PC-9 (cell line): ENCODE results near the gene PDLIM7. TPM values are rescaled to one million over a fixed set of nuclear protein-coding genes. Genes with fewer than 3 reads are reported as not detected.

Source experiments
- BruUV-seq: library from RNA; stranded (reverse); fragments of 400-500 nt; replicated peaks from 2 replicates; lab custom pipeline; 2021; lab: Mats Ljungman, UMichigan
- CTCF ChIA-PET: fragments of 300-600 bp; sonication (Branson Sonifier 250); formaldehyde crosslinking; loops from one replicate; lab custom pipeline; 2022; ENCODE audit warnings: antibody characterized with exemption; lab: Charles Lee
- POLR2A ChIA-PET: fragments of 300-600 bp; sonication (Branson Sonifier 250); formaldehyde crosslinking; loops from one replicate; lab custom pipeline; 2022; ENCODE audit warnings: antibody characterized with exemption; ENCODE audit not compliant: unreplicated experiment; lab: Charles Lee
- DNase-seq, 2 experiments: peaks; one replicate each; pipeline versions ENCODE4 v3.0.0 to v3.0.0-alpha.2; 2015 to 2022; ENCODE audit warnings: mixed read lengths in 1 of 2
- H2AFZ ChIP-seq: fragments of 200-600 bp; sonication (generic); 2 replicates; pipeline ENCODE4 v1.8.1; 2017; ENCODE audit warnings: antibody characterized with exemption
- H3F3A ChIP-seq: fragments of 200-600 bp; sonication (generic); 2 replicates; pipeline ENCODE4 v1.8.1; 2017; ENCODE audit warnings: antibody characterized with exemption, mild to moderate bottlenecking, low read depth; ENCODE audit not compliant: insufficient read depth
- H3K27ac ChIP-seq: fragments of 200-600 bp; sonication (generic); 2 replicates; pipeline ENCODE4 v1.6.1; 2016; ENCODE audit warnings: mixed run types
- H3K27me3 ChIP-seq: fragments of 200-600 bp; sonication (generic); 2 replicates; pipeline ENCODE4 v1.6.1; 2016; ENCODE audit warnings: low read depth, mixed run types; ENCODE audit not compliant: insufficient read depth
- H3K36me3 ChIP-seq: fragments of 200-600 bp; sonication (generic); 2 replicates; pipeline ENCODE4 v1.6.1; 2016; ENCODE audit warnings: low read depth, mixed run types
- H3K4me1 ChIP-seq: fragments of 200-600 bp; sonication (generic); replicated peaks from 2 replicates; pipeline ENCODE4 v1.6.1; 2016; ENCODE audit warnings: mixed run types; ENCODE audit not compliant: insufficient read depth
- H3K4me2 ChIP-seq: fragments of 200-600 bp; sonication (generic); 2 replicates; pipeline ENCODE4 v1.6.1; 2017; ENCODE audit warnings: mixed run types
- H3K4me3 ChIP-seq: fragments of 200-600 bp; sonication (generic); 2 replicates; pipeline ENCODE4 v1.6.1; 2016; ENCODE audit warnings: mixed run types
- H3K79me2 ChIP-seq: fragments of 200-600 bp; sonication (generic); 2 replicates; pipeline ENCODE4 v1.6.1; 2017; ENCODE audit warnings: low read depth, mixed run types
- H3K9me2 ChIP-seq: fragments of 200-600 bp; sonication (generic); 2 replicates; pipeline ENCODE4 v1.8.1; 2017; ENCODE audit warnings: mild to moderate bottlenecking; ENCODE audit not compliant: insufficient read depth
- H3K9me3 ChIP-seq: fragments of 200-600 bp; sonication (generic); 2 replicates; pipeline ENCODE4 v1.8.1; 2016; ENCODE audit warnings: low read depth; ENCODE audit not compliant: insufficient read depth
- H4K20me1 ChIP-seq: fragments of 200-600 bp; sonication (generic); 2 replicates; pipeline ENCODE4 v1.8.1; 2017; ENCODE audit not compliant: insufficient read depth
- EZH2 ChIP-seq: fragments of 200-600 bp; sonication (generic); IDR thresholded peaks from 2 replicates; pipeline ENCODE4 v1.8.0; 2017; ENCODE audit warnings: antibody characterized with exemption, low read depth
- intact Hi-C: fragments of 100-400 bp; cut with micrococcal nuclease; formaldehyde crosslinking; loops from one replicate; pipeline ENCODE4 v1.10.0; 2022; ENCODE audit not compliant: unreplicated experiment
- total RNA-seq: library from RNA; stranded (reverse); gene quantifications from 2 replicates; pipeline ENCODE4 v1.2.3, GENCODE V29; 2021
- TF ChIP-seq, protein P1 (sequence below): fragments of 200-600 bp; sonication (generic); conservative IDR thresholded peaks from 2 replicates; pipeline ENCODE4 v1.6.1; 2017; ENCODE audit warnings: mixed run types, antibody characterized with exemption, mild to moderate bottlenecking, moderate library complexity

The PDLIM7 gene
- total RNA-seq, 1 experiment from 2014 or later, result 167 TPM

DNA sequence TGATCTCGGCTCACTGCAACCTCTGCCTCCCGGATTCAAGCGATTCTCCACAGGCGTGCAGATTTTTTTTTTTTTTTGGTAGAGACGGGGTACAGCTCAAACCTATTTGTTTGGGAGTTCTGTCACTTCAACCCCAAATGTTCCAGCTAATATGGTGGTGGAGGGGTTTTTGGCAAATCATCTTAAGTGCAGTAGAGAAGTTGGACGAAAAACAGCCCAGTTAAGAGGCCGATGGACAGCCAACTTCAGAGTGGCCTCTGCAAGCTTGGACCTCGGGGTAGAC is 51.5 kb downstream of the PDLIM7 start:
- no peaks in the 10 kb centered on the region for H3K9me3 ChIP-seq
- H3K27ac ChIP-seq, result no peak overlapping the region
- H3K4me2 ChIP-seq, result peak overlapping the region; percentile 90
- H3F3A ChIP-seq, result peaks cover 44% of the 10 kb centered on the region
- H3K79me2 ChIP-seq, result peaks cover 39% of the 10 kb centered on the region
- no peak overlapping the region for H2AFZ ChIP-seq
- intact Hi-C loops, result no loop called here
- no peaks in the 10 kb centered on the region for H3K27me3 ChIP-seq
- peak overlapping the region; percentile 67; the same call in 1 of the 2 replicates for H3K4me3 ChIP-seq
- no peaks in the 10 kb centered on the region; the same call in 1 of the 2 replicates for H3K36me3 ChIP-seq
- peaks cover 22% of the 10 kb centered on the region for H4K20me1 ChIP-seq
- no TSS peak for BruUV-seq
- TF ChIP-seq, protein P1, sequence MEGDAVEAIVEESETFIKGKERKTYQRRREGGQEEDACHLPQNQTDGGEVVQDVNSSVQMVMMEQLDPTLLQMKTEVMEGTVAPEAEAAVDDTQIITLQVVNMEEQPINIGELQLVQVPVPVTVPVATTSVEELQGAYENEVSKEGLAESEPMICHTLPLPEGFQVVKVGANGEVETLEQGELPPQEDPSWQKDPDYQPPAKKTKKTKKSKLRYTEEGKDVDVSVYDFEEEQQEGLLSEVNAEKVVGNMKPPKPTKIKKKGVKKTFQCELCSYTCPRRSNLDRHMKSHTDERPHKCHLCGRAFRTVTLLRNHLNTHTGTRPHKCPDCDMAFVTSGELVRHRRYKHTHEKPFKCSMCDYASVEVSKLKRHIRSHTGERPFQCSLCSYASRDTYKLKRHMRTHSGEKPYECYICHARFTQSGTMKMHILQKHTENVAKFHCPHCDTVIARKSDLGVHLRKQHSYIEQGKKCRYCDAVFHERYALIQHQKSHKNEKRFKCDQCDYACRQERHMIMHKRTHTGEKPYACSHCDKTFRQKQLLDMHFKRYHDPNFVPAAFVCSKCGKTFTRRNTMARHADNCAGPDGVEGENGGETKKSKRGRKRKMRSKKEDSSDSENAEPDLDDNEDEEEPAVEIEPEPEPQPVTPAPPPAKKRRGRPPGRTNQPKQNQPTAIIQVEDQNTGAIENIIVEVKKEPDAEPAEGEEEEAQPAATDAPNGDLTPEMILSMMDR, result no peak
- no peak for TF ChIP-seq EZH2
- no peak for DNase-seq
- ChIA-PET CTCF (interaction anchor here (0.6 to 0.7 kb wide), 3 partner anchors 20 to 145 kb away, joined by 3 to 4 read pairs (median 3); partner anchors contain the start of gene GRK6), POLR2A (interaction anchor here (0.5 to 0.6 kb wide), 3 partner anchors 20 to 325 kb away, joined by 4 to 11 read pairs (median 7); partner anchors contain the start of gene GRK6)
- peaks cover 18% of the 10 kb centered on the region for H3K4me1 ChIP-seq
- H3K9me2 ChIP-seq, result no peaks in the 10 kb centered on the region

DNA sequence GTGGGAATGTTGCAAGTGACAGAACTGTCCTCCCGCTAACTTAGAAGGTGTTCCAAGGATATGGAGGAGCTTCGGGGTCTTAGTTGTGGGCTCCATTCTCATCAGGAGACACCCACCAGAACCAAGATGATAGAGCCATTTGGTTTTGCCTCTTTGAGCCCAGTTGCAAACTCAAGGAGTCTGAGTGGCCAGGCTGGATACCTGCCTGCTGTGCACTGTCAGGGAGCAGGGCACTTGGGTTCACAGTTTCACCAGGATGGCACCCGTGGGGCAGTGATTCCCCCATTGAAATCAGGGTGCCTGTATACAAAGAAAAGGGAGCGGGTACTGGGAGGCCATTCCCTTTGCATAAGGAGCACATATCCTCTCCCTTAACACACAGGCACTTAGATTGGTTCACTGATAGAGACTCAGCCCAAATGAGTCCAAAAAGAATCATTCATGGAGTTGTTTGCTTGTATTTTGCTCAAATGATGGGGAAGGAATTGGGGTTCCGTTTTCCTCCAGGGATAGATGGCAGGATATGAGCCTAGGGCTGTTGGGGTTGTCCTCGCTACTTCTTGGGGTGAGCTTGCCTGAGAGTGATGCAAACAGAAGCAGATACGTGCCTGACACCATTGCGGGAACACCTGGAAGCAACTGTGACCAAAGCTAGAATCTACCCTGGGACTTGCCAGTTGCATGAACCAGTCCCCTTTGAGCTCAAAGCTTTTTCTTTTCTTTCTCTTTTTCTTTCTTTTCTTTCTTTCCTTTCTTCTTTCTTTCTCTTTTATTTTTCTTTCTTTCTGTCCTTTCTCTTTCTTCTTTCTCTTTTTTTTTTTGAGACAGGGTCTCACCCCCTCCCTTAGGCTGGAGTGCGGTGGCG is 52.1 kb downstream of the PDLIM7 start:
- Histone ChIP-seq H3F3A (peaks cover 49% of the 10 kb centered on the region), H3K4me3 (peak overlapping the region; percentile 67; the same call in 1 of the 2 replicates), H2AFZ (no peak overlapping the region), H3K4me1 (peaks cover 18% of the 10 kb centered on the region), H3K9me2 (no peaks in the 10 kb centered on the region), H3K4me2 (peak overlapping the region; percentile 90; the same call in 1 of the 2 replicates), H3K36me3 (no peaks in the 10 kb centered on the region; the same call in 1 of the 2 replicates), H3K27ac (no peak overlapping the region), H4K20me1 (peaks cover 22% of the 10 kb centered on the region), H3K9me3 (no peaks in the 10 kb centered on the region), H3K79me2 (peaks cover 37% of the 10 kb centered on the region), H3K27me3 (no peaks in the 10 kb centered on the region)
- POLR2A ChIA-PET, result interaction anchor here (0.5 to 0.7 kb wide), 3 partner anchors 19 to 325 kb away, joined by 4 to 11 read pairs (median 10); partner anchors contain the start of gene GRK6
- TF ChIP-seq, protein P1, result no peak
- TF ChIP-seq EZH2, result no peak
- no peak for DNase-seq
- intact Hi-C loops, result no loop called here
- CTCF ChIA-PET, result interaction anchor here (0.6 to 0.7 kb wide), 3 partner anchors 31 to 144 kb away, joined by 3 read pairs; no protein-coding TSS in a partner anchor
- BruUV-seq, result TSS peak; percentile 26

DNA sequence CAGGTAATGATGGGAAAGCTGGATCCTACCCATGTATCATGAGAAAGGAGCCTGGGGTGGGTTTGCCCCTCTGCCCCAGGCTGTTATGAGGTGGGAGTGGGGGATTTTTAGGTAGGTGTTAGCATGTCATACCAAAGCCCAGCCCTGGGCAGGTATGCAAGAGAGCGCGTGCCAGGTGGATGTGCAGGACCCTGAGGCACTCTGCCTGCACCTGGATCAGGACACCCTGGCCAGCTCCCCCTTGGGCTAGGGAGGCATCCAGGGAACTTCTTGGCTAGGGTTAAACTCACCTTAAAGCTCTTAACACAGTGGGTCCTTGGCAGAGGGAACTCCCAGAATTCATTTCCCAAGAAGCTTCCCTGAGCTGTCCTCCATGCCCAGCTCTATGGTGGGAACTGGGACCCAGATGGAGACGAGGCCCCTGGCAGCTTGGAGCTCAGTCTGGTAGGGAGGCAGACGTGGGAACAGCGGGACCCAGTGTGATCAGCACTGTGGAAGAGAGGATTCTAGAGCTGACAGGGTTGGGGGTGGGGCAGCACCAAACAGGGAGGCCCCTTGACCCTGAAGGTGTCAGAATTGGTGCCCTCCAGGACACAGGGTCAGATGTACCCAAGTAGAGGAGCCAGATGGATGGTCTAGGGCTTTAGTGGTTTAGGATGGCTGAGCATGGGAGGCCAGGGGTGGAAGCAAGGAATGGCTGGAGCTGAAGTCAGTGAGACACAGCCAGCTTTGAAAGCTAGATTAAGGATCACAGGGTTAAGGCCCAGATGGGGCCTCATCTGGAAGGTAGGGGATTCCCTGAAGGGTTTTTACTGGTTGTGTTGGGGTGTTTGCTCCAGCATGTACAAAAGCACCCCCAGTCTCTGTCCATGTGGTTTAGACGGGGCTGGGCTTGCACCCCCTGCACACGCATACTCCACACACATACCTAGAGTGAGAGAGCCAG is 53.0 kb downstream of the PDLIM7 start:
- Histone ChIP-seq H3K4me3 (no peak overlapping the region), H3K9me2 (no peaks in the 10 kb centered on the region), H3K4me1 (peaks cover 18% of the 10 kb centered on the region), H3K79me2 (peaks cover 28% of the 10 kb centered on the region), H3K27me3 (no peaks in the 10 kb centered on the region), H3K27ac (no peak overlapping the region), H3K4me2 (no peak overlapping the region), H3K9me3 (no peaks in the 10 kb centered on the region), H4K20me1 (peaks cover 22% of the 10 kb centered on the region), H3K36me3 (no peaks in the 10 kb centered on the region; the same call in 1 of the 2 replicates), H3F3A (peaks cover 52% of the 10 kb centered on the region), H2AFZ (no peak overlapping the region)
- ChIA-PET CTCF (no interaction called here), POLR2A (interaction anchor here (0.7 kb wide), 1 partner anchor 18 kb away, joined by 10 read pairs; the partner anchor contains the start of gene GRK6)
- no peak for DNase-seq
- BruUV-seq, result no TSS peak
- intact Hi-C loops, result no loop called here
- TF ChIP-seq EZH2, result no peak
- TF ChIP-seq, protein P1, result no peak
